Activated B cell treated with CpG ODN at 0.5 μM for 24 hours (primary cell): Measurements from ENCODE around the gene SNPH. TPM values are rescaled to one million over a fixed set of nuclear protein-coding genes. Genes with fewer than 3 reads are reported as not detected.

Experiments
- ATAC-seq: fragments of 200-7000 bp; cut with Tn5 transposase; one replicate; pipeline ENCODE4 v1.10.0; 2021; ENCODE audit warnings: low read depth, mild to moderate bottlenecking, moderate library complexity
- CTCF ChIA-PET: fragments of 350-600 bp; sonication (Branson Sonifier 250); formaldehyde crosslinking; loops from one replicate; lab custom pipeline; 2021; ENCODE audit warnings: antibody characterized with exemption; lab: Charles Lee
- POLR2A ChIA-PET: fragments of 350-600 bp; sonication (Branson Sonifier 250); formaldehyde crosslinking; loops from one replicate; lab custom pipeline; 2021; ENCODE audit warnings: antibody characterized with exemption; lab: Charles Lee
- DNase-seq: peaks from one replicate; pipeline ENCODE4 v3.0.0; 2022
- H3K27ac Mint-ChIP-seq: one replicate; pipeline ENCODE4 v1.8.0; 2020; ENCODE audit warnings: mixed read lengths
- H3K27me3 Mint-ChIP-seq: one replicate; pipeline ENCODE4 v1.8.0; 2021; ENCODE audit warnings: mixed read lengths
- H3K36me3 Mint-ChIP-seq: one replicate; pipeline ENCODE4 v1.8.0; 2021; ENCODE audit warnings: low read depth, mixed read lengths
- H3K4me1 Mint-ChIP-seq: one replicate; pipeline ENCODE4 v1.8.0; 2021; ENCODE audit warnings: mixed read lengths
- H3K4me3 Mint-ChIP-seq: one replicate; pipeline ENCODE4 v1.8.0; 2020; ENCODE audit warnings: mild to moderate bottlenecking, mixed read lengths
- H3K9me3 Mint-ChIP-seq: one replicate; pipeline ENCODE4 v1.8.0; 2020; ENCODE audit warnings: mixed read lengths
- intact Hi-C: fragments of 100-400 bp; cut with micrococcal nuclease; formaldehyde crosslinking; loops from one replicate; pipeline ENCODE4 v1.15.1; 2024
- total RNA-seq: library from RNA; stranded (reverse); gene quantifications from 2 replicates; pipeline ENCODE4 v1.2.3, GENCODE V29; 2022
- TF ChIP-seq, protein P1 (sequence below): fragments of 200-600 bp; IDR thresholded peaks from one replicate; pipeline ENCODE4 v1.8.0; 2022; ENCODE audit warnings: antibody characterized with exemption, mild to moderate bottlenecking

The SNPH gene
- total RNA-seq, 1 donor from 2014 or later, result 0.86 TPM

- POLR2A ChIA-PET, result no interaction called here
Observed at GRCh38 chr20:1320016-1320415, 53.9 kb downstream of the SNPH start.

GRCh38 chr20:1320902-1321653, 55.0 kb downstream of the SNPH start:
- DNase-seq (no peak), ATAC-seq (no peak)
- POLR2A ChIA-PET, result no interaction called here
- TF ChIP-seq, protein P1, sequence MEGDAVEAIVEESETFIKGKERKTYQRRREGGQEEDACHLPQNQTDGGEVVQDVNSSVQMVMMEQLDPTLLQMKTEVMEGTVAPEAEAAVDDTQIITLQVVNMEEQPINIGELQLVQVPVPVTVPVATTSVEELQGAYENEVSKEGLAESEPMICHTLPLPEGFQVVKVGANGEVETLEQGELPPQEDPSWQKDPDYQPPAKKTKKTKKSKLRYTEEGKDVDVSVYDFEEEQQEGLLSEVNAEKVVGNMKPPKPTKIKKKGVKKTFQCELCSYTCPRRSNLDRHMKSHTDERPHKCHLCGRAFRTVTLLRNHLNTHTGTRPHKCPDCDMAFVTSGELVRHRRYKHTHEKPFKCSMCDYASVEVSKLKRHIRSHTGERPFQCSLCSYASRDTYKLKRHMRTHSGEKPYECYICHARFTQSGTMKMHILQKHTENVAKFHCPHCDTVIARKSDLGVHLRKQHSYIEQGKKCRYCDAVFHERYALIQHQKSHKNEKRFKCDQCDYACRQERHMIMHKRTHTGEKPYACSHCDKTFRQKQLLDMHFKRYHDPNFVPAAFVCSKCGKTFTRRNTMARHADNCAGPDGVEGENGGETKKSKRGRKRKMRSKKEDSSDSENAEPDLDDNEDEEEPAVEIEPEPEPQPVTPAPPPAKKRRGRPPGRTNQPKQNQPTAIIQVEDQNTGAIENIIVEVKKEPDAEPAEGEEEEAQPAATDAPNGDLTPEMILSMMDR, result no peak
- Mint-ChIP-seq H3K27me3 (no peaks in the 10 kb centered on the region), H3K4me1 (peaks cover 4% of the 10 kb centered on the region), H3K36me3 (no peaks in the 10 kb centered on the region), H3K9me3 (no peaks in the 10 kb centered on the region), H3K27ac (no peak overlapping the region), H3K4me3 (no peak overlapping the region)
- CTCF ChIA-PET, result no interaction called here
- intact Hi-C loops, result loop anchor here (10.0 kb wide), 1 partner anchor 1154 kb away; the partner anchor contains the start of gene SNRPB

More at GRCh38 chr20:1320016-1320415, 53.9 kb downstream of the SNPH start:
- no peaks in the 10 kb centered on the region for H3K9me3 Mint-ChIP-seq
- no peaks in the 10 kb centered on the region for H3K27me3 Mint-ChIP-seq
- CTCF ChIA-PET, result interaction anchor here (0.7 to 0.9 kb wide), 2 partner anchors 117 to 184 kb away, joined by 3 read pairs; no protein-coding TSS in a partner anchor
- no peaks in the 10 kb centered on the region for H3K36me3 Mint-ChIP-seq
- no peak for ATAC-seq
- no peak overlapping the region for H3K27ac Mint-ChIP-seq
- TF ChIP-seq, protein P1, result no peak
- no peak for DNase-seq
- intact Hi-C loops, result loop anchor here (10.0 kb wide), 1 partner anchor 1155 kb away; the partner anchor contains the start of gene SNRPB
- no peak overlapping the region for H3K4me3 Mint-ChIP-seq
- H3K4me1 Mint-ChIP-seq, result peaks cover 4% of the 10 kb centered on the region

DNA sequence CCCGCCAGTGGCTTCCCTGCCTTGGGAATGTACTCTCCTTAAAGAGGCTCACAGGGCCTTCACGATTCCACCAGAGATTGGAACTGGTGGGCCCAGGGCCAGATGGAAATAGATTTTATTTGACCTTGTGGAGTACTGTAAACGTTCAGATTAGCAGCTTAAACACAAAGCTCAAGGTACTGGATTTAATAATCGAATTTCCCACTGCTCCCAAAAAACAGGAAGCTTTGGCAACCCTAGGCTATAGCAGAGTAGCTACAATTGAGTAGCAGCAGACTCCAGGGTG, 55.5 kb downstream of the SNPH start:
- Mint-ChIP-seq H3K36me3 (no peaks in the 10 kb centered on the region), H3K9me3 (no peaks in the 10 kb centered on the region), H3K4me3 (no peak overlapping the region), H3K4me1 (peaks cover 4% of the 10 kb centered on the region), H3K27ac (no peak overlapping the region), H3K27me3 (no peaks in the 10 kb centered on the region)
- ATAC-seq, result no peak
- TF ChIP-seq, protein P1, result no peak
- no peak for DNase-seq
- intact Hi-C loops, result loop anchor here (10.0 kb wide), 1 partner anchor 1153 kb away; the partner anchor contains the start of gene SNRPB
- CTCF ChIA-PET, result interaction anchor here (1.2 kb wide), 1 partner anchor 9 kb away, joined by 3 read pairs; no protein-coding TSS in a partner anchor
- POLR2A ChIA-PET, result no interaction called here

GRCh38 chr20:1322511-1323245, 56.6 kb downstream of the SNPH start:
- Mint-ChIP-seq H3K27me3 (no peaks in the 10 kb centered on the region), H3K9me3 (no peaks in the 10 kb centered on the region), H3K4me3 (no peak overlapping the region), H3K4me1 (peaks cover 13% of the 10 kb centered on the region), H3K36me3 (peaks cover under 1% of the 10 kb centered on the region), H3K27ac (no peak overlapping the region)
- ATAC-seq (no peak), DNase-seq (no peak)
- intact Hi-C loops, result loop anchor here (10.0 kb wide), 1 partner anchor 1152 kb away; the partner anchor contains the start of gene SNRPB
- POLR2A ChIA-PET, result interaction anchor here (1.1 kb wide), 1 partner anchor 10 kb away, joined by 3 read pairs; no protein-coding TSS in a partner anchor
- TF ChIP-seq, protein P1, result no peak
- CTCF ChIA-PET, result interaction anchor here (1.2 to 1.3 kb wide), 2 partner anchors 10 to 181 kb away, joined by 3 read pairs; no protein-coding TSS in a partner anchor
